ENCODE data around the gene ILKAP.

The ILKAP gene

DNA sequence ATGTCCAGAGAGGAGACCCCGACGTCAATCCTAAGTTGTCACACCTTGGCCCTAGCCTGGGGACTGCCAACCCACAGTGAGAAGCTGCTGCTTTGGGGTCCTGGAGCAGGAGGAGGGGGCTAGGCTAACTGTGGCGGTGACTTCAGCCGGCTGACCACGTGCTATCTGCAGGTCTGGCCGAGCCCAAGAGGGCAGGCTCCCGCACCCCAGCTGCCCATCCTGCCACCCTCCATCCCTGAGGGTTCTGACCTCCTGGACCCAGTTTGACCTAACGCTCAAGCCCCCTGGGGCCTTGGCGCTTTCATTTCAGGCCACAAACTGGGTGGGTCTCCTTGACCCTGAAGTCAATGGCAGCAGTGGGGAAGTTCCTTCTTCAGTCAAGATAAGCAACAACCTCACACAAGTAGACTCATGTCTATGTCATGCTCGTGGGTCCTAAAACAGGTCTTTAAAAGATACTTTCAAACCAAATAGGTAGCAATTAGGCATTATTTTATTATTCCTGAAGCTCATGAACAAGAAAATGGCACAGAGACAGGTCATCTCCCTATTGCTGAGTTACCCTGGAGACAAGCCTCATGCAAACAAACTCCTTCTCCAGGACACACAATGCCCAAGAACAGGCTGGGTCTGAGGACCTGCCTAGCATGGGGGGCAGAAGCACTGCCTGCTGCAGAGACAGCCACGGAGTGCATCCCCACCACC, 34.1 kb upstream of the ILKAP start:
- peak; percentile 55 for DNase-seq

DNA sequence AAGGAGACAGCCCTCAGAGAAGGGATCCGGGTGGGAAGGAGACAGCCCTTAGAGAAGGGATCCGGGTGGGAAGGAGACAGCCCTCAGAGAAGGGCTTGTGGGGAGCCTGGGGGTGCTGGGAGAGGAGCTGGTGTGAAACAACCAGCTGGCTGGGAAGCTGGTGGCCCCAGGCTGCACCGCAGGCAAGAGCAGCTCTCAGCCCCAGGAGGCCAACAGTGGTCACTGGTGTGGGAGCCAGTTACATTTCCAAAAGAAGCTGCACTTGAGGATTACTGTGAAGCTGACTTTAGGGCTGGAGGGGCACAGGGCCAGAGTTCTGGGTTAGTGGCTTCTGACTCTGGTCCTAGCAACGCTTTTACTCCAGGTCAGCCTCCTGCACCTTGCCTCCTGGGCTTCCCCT, 33.1 kb upstream of the ILKAP start:
- DNase-seq, result no peak

GRCh38 chr2:238235856-238236255, 32.4 kb upstream of the ILKAP start:
- DNase-seq, result no peak

DNA sequence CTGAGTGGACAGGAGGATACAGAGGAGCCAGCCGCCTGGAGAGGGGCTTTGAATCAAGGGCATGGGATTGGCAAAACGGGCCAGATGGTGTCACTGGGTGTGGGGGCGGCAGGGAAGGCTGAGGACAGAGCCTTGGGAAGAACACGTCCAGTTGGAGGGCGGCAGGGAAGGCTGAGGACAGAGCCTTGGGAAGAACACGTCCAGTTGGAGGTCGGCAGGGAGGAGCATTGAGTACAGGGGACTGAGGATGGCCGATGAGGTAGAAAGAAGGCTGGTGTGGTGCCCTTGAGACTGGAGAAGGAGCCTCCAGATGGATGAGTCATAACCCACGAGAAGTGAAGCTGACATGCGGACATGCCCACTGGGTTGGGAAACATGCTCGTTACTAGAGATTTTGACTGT, 31.8 kb upstream of the ILKAP start:
- DNase-seq, result no peak

DNA sequence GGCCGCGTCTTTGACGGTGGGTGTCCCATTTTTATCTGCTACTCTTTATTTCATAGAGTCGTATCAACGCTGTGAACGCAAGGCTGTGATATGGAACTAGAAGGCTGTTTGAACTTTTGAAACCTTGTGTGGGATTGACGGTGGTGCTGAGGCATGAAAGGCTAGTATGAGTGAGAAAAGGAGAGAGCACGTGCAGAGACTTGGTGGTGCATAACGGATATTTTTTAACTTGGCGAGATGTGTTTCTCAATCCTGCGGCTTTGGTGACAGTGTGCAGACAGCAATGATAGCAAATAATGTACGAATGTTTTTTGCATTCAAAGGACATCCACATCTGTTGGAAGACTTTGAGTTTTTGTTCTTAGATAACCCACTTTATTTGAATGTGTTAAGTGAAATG, 30.1 kb upstream of the ILKAP start:
- DNase-seq, result no peak

DNA sequence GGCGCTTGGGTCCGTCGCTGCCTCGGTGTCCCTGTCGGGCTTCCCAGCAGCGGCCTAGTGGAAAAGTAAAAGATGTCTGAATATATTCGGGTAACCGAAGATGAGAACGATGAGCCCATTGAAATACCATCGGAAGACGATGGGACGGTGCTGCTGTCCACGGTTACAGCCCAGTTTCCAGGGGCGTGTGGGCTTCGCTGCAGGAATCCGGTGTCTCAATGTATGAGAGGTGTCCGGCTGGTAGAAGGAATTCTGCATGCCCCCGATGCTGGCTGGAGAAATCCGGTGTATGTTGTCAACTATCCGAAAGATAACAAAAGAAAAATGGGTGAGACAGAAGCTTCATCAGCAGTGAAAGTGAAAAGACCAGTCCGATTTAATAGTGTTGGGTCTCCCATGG, 28.3 kb upstream of the ILKAP start:
- no peak for DNase-seq

DNA sequence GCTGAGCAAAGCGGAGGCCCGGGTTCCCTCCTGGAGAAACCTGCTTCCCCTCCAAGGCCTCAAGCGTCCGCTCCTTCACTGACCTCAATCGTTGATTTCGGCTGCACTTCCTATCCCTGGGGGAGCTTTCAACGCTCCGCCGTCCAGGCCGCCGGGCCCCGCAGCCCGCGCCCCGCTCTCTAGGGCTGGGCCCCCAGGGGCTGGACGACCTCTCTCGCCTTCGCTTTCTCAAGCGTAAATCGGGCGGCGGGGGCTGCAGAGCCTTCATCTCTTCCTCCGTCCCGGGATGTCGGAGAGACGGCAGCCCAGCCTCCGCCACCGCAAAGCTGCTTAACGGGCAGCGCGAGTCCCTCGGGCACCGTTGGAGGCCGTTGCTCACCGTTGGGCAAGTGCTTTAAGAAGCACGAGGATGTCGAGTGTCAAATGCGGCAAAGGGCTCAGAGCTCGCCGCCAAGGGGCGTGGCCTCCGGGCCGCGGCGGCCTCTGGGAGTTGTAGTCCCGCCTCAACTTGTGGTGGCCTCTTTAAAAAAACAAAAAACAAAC, 27.8 kb upstream of the ILKAP start:
- DNase-seq, result peak; percentile 48

GRCh38 chr2:238230699-238231098, 27.2 kb upstream of the ILKAP start:
- no peak for DNase-seq

DNA sequence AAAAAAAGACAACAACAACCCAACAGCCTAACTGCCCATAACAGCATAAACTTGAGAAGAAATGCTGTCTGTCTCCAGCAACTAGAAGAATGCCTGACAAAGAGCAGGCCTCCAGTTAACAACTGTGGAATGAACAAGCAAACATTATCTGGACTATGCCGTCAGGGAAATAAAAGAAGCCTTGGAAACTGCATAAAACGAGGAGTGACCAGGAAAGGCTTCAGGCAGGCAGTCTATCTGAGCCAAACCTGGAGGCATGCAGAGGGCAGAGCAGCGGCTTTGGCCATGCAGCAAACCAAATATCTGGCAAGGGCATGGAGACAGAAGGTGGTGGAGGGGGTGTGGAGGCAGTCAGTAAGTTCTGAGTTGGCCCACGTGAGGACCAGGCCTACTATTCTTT, 25.2 kb upstream of the ILKAP start:
- no peak for DNase-seq

GRCh38 chr2:238227587-238228032, 24.1 kb upstream of the ILKAP start:
- no peak for DNase-seq

- no peak for DNase-seq
Observed at GRCh38 chr2:238226698-238227586, 23.4 kb upstream of the ILKAP start.

DNA sequence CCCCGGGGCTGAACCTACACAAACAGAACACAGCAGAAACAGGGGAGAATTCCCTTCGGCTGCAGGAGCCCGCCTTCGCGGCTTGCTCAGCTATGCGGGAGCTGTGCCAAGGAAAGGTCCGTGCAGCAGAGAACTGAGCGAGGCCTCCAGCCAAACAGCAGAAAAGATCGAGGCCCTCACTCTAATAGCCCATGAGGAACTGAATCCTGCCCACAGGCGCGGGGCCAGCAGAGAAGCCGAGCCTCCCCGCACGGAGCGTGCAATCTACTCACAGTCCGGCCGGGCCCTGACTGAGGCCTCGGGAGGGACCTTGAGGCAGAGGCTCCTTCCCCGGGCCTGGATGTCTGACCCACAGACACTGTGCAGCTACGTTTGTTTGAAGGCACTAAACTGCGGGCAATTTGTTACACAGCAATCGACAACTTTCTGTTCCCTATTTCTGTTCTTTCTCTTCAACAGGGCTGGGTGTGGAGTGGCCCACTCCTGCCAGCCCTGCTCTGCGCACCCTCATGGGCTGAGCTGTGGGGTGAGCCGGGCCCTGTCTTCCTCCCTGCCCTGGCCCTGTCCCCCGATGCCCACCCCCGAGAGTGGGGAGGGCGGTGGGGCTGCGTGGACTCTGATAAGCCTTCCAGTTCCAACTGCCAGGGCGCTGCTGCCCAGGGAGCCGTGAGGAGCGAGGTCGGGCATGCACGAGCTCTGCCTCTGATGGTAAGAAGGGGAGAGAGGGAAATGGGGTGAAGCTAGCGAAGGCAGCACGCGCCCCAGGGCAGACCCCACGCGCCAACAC, 22.6 kb upstream of the ILKAP start:
- no peak for DNase-seq

- DNase-seq, result no peak
Observed at GRCh38 chr2:238225121-238225520, 21.6 kb upstream of the ILKAP start.

DNA sequence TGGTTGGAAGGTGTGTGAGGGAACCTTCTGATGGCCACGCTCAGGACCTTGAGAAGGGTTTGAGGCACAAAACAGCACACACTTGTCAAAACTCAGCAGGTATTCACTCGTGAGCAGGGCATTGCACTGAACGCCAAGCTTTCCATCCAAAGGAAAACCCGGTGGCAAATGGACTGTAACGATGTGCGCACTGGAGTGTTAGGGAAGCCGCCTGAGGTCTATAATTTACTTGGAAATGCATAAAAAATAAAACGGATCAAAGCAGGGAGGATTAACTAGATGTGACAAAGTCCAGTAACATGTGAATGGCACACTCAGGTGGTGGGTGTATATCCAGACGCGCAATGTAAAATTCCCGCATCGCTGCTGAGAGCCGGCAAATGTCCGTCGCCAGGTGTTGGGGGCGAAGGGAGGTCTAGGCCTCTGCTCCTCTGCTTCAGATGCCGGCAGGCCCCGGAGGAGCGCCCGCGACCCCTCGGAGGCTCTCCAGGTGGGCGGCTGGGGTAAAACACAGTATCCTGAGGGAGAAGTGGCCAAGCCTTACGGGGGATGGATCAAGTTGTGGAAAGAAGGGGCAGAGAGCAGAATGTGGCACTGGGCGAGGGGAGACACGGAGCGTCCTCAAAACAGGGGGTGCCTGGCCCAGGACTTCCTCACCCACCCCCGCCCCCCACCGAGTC, 21.0 kb upstream of the ILKAP start:
- no peak for DNase-seq

DNA sequence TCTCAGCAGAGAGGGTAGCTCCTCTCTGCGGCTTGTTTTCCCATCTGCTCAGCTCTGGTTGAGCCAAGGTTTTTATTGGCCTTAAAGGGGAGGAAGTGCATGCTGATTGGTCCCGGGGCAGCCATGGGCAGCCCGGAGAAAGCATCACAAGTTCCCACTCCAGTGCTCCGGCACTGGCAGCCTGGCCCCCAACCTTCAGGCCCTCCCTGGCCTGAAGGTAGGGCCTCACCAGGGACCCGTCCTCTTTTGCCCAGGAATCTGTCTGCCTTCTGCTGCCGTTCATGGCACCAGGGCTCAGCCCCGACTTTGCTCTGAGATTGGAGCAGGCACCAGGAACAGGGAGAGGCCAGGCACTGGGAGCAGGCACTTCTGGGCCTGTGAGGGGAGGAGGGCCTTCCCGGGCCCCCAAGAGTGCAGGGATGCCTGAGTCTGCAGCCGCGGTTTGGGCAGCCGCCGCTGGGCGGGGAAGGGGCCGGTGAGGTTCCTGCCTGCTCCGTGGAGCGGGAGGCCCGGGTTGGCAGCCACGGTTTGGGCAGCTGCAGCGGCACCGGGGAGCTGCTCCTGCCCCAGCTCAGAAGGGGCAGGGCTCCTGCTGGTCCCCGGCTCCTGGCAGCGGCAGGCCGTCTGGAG, 17.5 kb upstream of the ILKAP start:
- DNase-seq, result no peak

GRCh38 chr2:238220274-238220891, 16.9 kb upstream of the ILKAP start:
- no peak for DNase-seq

DNA sequence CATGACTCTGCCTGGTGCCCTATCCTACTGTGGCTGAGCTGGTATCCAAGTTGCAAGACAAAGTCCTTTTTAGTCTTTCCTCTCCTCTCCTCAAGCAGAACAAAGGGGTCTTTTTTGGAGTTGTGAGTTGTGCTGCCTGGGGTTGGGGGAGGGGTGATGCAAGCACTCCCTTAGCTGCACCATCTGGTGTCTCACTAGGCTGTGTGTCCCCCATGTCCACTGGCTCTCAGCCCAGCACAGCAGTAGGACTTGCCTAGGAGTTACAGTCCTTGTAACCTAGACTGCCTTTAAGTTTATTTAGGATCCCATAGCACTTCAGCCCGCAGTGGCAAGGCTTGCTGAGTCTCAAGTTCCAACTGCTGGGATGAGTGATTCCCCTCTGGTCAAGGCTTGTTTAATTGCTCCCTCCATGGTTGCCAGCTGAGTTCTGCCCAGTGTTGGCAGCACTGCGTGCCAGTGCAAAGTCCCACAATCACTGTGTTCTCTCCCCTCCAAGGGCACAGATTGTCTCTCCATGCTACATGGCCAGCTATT, 13.2 kb upstream of the ILKAP start:
- DNase-seq, result no peak

GRCh38 chr2:238207006-238207405, 3.5 kb upstream of the ILKAP start:
- no peak for DNase-seq

DNA sequence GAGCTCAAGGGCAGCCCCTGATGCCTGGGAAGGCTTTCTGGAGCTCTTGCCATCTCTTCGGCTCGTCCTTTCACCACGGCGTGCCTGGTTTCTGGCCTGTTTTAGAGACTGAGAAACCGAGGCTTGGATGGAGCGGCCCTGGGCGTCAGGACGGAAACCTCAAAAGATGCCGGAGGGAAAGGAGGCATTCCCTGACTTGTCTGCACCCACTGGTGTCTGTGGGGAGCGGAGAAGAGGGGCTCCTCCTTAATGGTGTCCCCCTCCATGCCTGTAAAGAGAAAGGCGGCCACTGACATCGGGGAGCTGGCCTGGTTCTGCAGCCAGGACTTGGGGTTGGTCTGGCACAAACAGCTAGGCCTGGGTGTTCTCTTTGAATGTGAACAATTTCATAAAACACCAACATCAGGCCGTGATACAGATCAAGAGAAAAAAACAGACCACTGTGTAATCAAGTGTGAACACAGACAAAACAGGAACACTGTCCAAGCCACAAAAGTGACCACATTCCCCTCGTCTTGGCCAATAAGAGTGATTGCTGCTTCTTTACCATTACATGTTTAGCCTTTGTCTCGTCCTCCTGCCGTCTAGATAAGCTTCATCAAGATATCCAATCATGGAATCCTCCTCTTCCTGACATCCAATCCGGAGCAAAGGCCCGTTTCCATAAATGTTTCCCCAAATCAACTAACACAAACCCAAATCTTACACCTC, 633 bp upstream of the ILKAP start:
- peak; percentile 97 for DNase-seq

DNA sequence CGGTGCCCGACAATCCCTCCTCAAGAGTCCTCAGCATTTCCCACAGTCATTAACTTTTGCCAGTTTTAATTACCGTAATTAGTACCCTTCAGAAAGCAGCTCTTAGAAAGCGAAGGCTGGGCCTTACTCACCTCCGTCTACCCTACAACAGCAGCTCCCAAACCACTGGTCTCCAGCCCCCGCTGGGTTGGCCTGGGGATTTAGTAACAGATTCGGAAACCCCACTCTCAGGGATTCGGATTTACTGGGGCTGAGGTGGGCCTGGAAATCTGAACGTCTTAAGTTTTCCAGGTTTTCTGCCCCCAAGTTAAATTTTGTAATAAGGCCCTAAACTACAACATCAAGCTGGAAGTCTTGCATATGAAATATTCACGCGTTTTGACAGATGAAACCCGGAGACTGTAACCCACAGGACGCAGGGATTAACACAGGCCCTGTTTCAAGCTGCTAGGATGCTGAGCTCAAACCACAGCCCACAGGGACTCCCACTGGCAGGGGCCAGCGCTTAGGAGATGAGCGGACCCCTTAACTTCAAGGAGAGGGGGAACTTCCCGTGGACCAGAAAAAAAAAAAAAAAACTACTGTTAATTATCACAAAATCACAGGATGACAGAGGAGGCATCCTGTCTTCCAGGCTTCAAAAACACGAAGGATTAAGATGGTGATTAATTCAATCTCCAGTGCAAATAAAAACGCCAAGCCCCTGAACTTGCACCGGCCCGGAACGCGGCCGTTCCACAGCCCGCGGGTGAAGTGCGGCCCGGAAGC, 985 bp downstream of the ILKAP start:
- peak; percentile 34 for DNase-seq
